Measurements from ENCODE around the gene PRRX2. TPM values are rescaled to one million over a fixed set of nuclear protein-coding genes. Genes with fewer than 3 reads are reported as not detected.

The PRRX2 gene
- total and polyA plus RNA-seq, 9 of the 15 experiments (the other 6 are each of a cell fraction or from before 2014, with no cell fraction given) = 0.21 TPM; not detected in 8

DNA sequence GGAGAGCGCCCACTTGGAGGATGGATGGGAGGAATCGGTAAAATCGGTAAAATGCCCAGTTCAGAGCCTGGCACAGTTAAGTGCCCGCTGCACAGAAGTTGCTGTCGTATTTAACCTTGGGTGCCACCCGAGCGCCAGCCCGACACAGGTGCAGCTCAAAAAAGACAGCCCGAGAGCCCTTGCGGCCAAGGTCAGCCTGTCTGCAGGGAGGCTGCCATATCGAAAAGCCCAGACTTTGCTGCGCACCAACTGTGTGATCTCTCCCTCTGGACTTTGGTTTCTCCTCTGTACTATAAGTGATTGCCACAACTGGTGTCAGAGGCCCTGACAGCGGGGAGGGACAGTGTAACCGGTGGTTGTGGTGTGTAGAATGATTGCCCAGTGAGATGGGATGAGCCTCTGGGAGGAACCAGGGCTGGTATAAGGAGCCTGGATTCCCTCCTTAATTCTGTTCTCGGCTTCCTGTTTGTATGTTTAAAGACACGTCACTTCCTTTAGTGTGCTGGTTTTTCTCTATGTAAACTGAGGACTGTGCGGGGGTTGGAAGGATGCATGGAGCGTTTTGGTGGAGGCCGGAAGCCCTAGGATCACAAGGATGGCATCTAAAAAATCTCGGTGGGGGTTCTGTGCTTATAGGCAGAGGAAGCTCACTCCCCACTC, 38.7 kb upstream of the PRRX2 start (continued):
- TF ChIP-seq, protein P1, sequence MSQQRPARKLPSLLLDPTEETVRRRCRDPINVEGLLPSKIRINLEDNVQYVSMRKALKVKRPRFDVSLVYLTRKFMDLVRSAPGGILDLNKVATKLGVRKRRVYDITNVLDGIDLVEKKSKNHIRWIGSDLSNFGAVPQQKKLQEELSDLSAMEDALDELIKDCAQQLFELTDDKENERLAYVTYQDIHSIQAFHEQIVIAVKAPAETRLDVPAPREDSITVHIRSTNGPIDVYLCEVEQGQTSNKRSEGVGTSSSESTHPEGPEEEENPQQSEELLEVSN (IDR thresholded peaks at IDR 0.05; ENCODE audit: borderline replicate concordance in 1 of 2, extremely low read depth in 1 of 2, insufficient read depth in 1 of 2, insufficient read length in 1 of 2, low read depth in 1 of 2, low read length in 1 of 2, poor library complexity in 1 of 2, severe bottlenecking in 1 of 2) = peak; percentile 5 to 9
- TF ChIP-seq CBFB (CRISPR knock-in tag; IDR thresholded peaks at IDR 0.05) = no peak
- TF ChIP-seq PPARD (CRISPR knock-in tag; IDR thresholded peaks at IDR 0.05) = no peak
- TF ChIP-seq, protein P2, sequence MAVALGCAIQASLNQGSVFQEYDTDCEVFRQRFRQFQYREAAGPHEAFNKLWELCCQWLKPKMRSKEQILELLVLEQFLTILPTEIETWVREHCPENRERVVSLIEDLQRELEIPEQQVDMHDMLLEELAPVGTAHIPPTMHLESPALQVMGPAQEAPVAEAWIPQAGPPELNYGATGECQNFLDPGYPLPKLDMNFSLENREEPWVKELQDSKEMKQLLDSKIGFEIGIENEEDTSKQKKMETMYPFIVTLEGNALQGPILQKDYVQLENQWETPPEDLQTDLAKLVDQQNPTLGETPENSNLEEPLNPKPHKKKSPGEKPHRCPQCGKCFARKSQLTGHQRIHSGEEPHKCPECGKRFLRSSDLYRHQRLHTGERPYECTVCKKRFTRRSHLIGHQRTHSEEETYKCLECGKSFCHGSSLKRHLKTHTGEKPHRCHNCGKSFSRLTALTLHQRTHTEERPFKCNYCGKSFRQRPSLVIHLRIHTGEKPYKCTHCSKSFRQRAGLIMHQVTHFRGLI (CRISPR knock-in tag; IDR thresholded peaks at IDR 0.05) = no peak
- TF ChIP-seq FOSL1 (tag; conservative IDR thresholded peaks at IDR 0.05) = 0 out of 2 replicates have a peak, but pooled peaks have one; percentile 0
- TF ChIP-seq XRCC5 (IDR thresholded peaks at IDR 0.05; ENCODE audit: low read depth, low read length) = 0 out of 2 replicates have a peak, but pooled peaks have one; percentile 48
- TF ChIP-seq DIDO1 (tag; IDR thresholded peaks at IDR 0.05; ENCODE audit: low read depth) = no peak
- TF ChIP-seq SAP30 (IDR thresholded peaks at IDR 0.05; ENCODE audit: borderline replicate concordance, insufficient read depth, low read depth, low read length, poor library complexity, severe bottlenecking) = peak; percentile 45
- TF ChIP-seq PML (IDR thresholded peaks at IDR 0.05; ENCODE audit: low read length) = no peak
- no peak for TF ChIP-seq CBFA2T3 (IDR thresholded peaks at IDR 0.05)
- TF ChIP-seq RBFOX2 (IDR thresholded peaks at IDR 0.05; ENCODE audit: low read depth, low read length) = no peak
- TF ChIP-seq, protein P3, sequence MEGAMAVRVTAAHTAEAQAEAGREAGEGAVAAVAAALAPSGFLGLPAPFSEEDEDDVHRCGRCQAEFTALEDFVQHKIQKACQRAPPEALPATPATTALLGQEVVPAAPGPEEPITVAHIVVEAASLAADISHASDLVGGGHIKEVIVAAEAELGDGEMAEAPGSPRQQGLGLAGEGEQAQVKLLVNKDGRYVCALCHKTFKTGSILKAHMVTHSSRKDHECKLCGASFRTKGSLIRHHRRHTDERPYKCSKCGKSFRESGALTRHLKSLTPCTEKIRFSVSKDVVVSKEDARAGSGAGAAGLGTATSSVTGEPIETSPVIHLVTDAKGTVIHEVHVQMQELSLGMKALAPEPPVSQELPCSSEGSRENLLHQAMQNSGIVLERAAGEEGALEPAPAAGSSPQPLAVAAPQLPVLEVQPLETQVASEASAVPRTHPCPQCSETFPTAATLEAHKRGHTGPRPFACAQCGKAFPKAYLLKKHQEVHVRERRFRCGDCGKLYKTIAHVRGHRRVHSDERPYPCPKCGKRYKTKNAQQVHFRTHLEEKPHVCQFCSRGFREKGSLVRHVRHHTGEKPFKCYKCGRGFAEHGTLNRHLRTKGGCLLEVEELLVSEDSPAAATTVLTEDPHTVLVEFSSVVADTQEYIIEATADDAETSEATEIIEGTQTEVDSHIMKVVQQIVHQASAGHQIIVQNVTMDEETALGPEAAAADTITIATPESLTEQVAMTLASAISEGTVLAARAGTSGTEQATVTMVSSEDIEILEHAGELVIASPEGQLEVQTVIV (CRISPR knock-in tag; IDR thresholded peaks at IDR 0.05; ENCODE audit: borderline replicate concordance) = no peak
- TF ChIP-seq GTF2E2 (tag; IDR thresholded peaks at IDR 0.05) = peak; percentile 10; the same call in 1 of the 2 replicates
- TF ChIP-seq, protein P4, sequence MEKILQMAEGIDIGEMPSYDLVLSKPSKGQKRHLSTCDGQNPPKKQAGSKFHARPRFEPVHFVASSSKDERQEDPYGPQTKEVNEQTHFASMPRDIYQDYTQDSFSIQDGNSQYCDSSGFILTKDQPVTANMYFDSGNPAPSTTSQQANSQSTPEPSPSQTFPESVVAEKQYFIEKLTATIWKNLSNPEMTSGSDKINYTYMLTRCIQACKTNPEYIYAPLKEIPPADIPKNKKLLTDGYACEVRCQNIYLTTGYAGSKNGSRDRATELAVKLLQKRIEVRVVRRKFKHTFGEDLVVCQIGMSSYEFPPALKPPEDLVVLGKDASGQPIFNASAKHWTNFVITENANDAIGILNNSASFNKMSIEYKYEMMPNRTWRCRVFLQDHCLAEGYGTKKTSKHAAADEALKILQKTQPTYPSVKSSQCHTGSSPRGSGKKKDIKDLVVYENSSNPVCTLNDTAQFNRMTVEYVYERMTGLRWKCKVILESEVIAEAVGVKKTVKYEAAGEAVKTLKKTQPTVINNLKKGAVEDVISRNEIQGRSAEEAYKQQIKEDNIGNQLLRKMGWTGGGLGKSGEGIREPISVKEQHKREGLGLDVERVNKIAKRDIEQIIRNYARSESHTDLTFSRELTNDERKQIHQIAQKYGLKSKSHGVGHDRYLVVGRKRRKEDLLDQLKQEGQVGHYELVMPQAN (IDR thresholded peaks at IDR 0.05; ENCODE audit: borderline replicate concordance) = peak; percentile 13; the same call in 1 of the 2 replicates
- TF ChIP-seq CHD1 (IDR thresholded peaks at IDR 0.05; ENCODE audit: low read length) = peak; percentile 71
- TF ChIP-seq THRAP3 (IDR thresholded peaks at IDR 0.05; ENCODE audit: borderline replicate concordance) = no peak
- TF ChIP-seq NONO (IDR thresholded peaks at IDR 0.05; ENCODE audit: low read depth in 2 of 2, low read length in 1 of 2) = no peak
- no peak for TF ChIP-seq PYGO2 (tag; IDR thresholded peaks at IDR 0.05)
- TF ChIP-seq, protein P5, sequence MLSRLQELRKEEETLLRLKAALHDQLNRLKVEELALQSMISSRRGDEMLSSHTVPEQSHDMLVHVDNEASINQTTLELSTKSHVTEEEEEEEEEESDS (CRISPR knock-in tag; IDR thresholded peaks at IDR 0.05) = no peak
- TF ChIP-seq RB1 (IDR thresholded peaks at IDR 0.05; ENCODE audit: low read depth) = no peak

Data from K562 (cell line).